ENCODE measurements around the gene DOCK3. TPM values are rescaled to one million over a fixed set of nuclear protein-coding genes. Genes with fewer than 3 reads are reported as not detected.

The DOCK3 gene
- total RNA-seq, 1 experiment from 2014 or later = 0.15 TPM

DNA sequence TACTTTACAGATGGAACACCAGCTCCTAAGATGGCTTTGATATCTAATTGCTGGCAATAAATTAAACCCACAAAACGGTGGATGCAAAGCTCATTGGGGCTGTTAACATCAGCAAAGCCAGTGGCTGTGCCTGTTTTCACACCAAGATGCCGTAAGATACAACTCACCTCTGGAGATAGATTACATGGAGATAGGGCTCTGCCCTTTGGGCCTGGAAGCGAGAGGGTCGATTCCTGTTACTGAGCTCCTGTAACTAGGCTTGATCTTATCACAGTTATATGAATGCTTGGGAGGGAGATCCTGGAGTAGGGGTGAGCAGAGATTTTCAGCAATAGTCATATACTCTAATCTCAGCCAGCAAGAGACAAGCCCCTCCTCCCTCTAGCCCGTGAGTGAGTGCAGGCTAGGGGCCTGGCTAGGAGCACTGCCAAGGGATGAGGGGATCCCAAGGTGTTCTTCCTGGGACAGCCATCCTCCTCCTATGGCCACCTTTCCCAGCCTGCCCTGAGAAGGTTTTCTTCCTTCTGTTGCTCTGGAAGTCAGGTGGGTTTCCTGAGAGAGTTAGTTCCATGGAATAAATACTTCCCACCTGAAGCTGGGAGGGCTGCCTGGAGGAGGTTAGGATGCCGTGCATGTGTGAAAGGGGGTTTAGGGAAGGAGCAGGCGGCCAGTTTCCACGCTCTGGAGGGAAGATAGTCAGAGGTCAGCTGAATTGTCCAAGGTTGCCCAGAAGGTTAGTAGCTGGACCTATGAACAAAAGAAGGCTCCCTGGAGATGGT is 18.1 kb upstream of the DOCK3 start:
- H3K9me2 ChIP-seq (replicated peaks; ENCODE audit: low read length) = no peaks in the 10 kb centered on the region
- no peak overlapping the region for H3K4me2 ChIP-seq (ENCODE audit: low read length)
- TF ChIP-seq EZH2phosphoT487 (IDR thresholded peaks at IDR 0.05; ENCODE audit: borderline replicate concordance, low read length) (no peak), EZH2 (IDR thresholded peaks at IDR 0.05; ENCODE audit: low read length, unreplicated experiment) (no peak)
- TF ChIP-seq, protein P1, sequence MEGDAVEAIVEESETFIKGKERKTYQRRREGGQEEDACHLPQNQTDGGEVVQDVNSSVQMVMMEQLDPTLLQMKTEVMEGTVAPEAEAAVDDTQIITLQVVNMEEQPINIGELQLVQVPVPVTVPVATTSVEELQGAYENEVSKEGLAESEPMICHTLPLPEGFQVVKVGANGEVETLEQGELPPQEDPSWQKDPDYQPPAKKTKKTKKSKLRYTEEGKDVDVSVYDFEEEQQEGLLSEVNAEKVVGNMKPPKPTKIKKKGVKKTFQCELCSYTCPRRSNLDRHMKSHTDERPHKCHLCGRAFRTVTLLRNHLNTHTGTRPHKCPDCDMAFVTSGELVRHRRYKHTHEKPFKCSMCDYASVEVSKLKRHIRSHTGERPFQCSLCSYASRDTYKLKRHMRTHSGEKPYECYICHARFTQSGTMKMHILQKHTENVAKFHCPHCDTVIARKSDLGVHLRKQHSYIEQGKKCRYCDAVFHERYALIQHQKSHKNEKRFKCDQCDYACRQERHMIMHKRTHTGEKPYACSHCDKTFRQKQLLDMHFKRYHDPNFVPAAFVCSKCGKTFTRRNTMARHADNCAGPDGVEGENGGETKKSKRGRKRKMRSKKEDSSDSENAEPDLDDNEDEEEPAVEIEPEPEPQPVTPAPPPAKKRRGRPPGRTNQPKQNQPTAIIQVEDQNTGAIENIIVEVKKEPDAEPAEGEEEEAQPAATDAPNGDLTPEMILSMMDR (conservative IDR thresholded peaks at IDR 0.05; ENCODE audit: low read depth, low read length) = no peak
- ChIA-PET POLR2A (ENCODE audit: unreplicated experiment) (no interaction called here), CTCF (interaction anchor here (0.8 kb wide), 1 partner anchor 30 kb away, joined by 3 read pairs; no protein-coding TSS in a partner anchor)
- no peak overlapping the region for H3K27ac ChIP-seq (ENCODE audit: low read length)
- no peaks in the 10 kb centered on the region for H3F3A ChIP-seq (ENCODE audit: low read length, unreplicated experiment)
- no peaks in the 10 kb centered on the region for H4K20me1 ChIP-seq (ENCODE audit: low read length)
- BruUV-seq (replicated peaks) = no TSS peak
- H3K79me2 ChIP-seq (ENCODE audit: low read length) = no peaks in the 10 kb centered on the region
- DNase-seq = no peak
- ATAC-seq = no peak
- H3K4me3 ChIP-seq (ENCODE audit: low read length) = no peak overlapping the region
- H3K9ac ChIP-seq (ENCODE audit: low read length) = no peak overlapping the region
- no peaks in the 10 kb centered on the region for H3K36me3 ChIP-seq (ENCODE audit: low read depth, low read length)
- intact Hi-C loops (cut with micrococcal nuclease) = no loop called here
- no peaks in the 10 kb centered on the region for H3K4me1 ChIP-seq (ENCODE audit: insufficient read depth, low read length)
- H3K27me3 ChIP-seq (ENCODE audit: low read length) = no peaks in the 10 kb centered on the region
- no peaks in the 10 kb centered on the region for H3K9me3 ChIP-seq (ENCODE audit: low read length)
- H2AFZ ChIP-seq (ENCODE audit: low read length) = no peak overlapping the region

DNA sequence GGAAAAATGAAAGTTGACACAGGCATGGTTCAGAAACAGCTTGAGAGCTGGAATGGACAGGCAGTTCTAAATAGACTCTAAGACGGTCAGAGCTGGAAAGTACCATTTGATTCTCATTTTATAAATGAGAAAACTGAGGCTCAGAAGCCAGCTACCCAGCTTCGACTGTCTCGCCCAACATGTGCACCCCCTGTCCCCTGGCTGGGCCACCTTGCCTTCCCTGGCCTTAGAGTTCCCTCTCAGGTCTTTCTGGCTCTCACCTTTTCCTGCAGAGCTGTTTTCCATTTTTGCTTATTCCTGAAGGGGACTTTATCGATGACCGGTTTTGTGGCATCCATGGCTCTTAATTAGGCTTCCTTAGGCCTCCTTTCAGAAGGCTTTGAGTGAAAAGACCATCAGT is 17.3 kb upstream of the DOCK3 start:
- Histone ChIP-seq H3K4me1 (ENCODE audit: insufficient read depth, low read length) (no peaks in the 10 kb centered on the region), H3K4me2 (ENCODE audit: low read length) (no peak overlapping the region), H3K36me3 (ENCODE audit: low read depth, low read length) (no peaks in the 10 kb centered on the region), H3K9ac (ENCODE audit: low read length) (no peak overlapping the region), H3K9me2 (replicated peaks; ENCODE audit: low read length) (no peaks in the 10 kb centered on the region), H3K79me2 (ENCODE audit: low read length) (no peaks in the 10 kb centered on the region), H3K27me3 (ENCODE audit: low read length) (no peaks in the 10 kb centered on the region), H3K27ac (ENCODE audit: low read length) (no peak overlapping the region), H2AFZ (ENCODE audit: low read length) (no peak overlapping the region), H3K9me3 (ENCODE audit: low read length) (no peaks in the 10 kb centered on the region), H4K20me1 (ENCODE audit: low read length) (no peaks in the 10 kb centered on the region), H3K4me3 (ENCODE audit: low read length) (no peak overlapping the region), H3F3A (ENCODE audit: low read length, unreplicated experiment) (no peaks in the 10 kb centered on the region)
- BruUV-seq (replicated peaks) = no TSS peak
- POLR2A ChIA-PET (ENCODE audit: unreplicated experiment) = no interaction called here
- no peak for DNase-seq
- CTCF ChIA-PET = no interaction called here
- no peak for ATAC-seq
- no peak for TF ChIP-seq EZH2 (IDR thresholded peaks at IDR 0.05; ENCODE audit: low read length, unreplicated experiment)
- TF ChIP-seq, protein P1 (conservative IDR thresholded peaks at IDR 0.05; ENCODE audit: low read depth, low read length) = no peak
- TF ChIP-seq EZH2phosphoT487 (IDR thresholded peaks at IDR 0.05; ENCODE audit: borderline replicate concordance, low read length) = no peak
- intact Hi-C loops (cut with micrococcal nuclease) = no loop called here

DNA sequence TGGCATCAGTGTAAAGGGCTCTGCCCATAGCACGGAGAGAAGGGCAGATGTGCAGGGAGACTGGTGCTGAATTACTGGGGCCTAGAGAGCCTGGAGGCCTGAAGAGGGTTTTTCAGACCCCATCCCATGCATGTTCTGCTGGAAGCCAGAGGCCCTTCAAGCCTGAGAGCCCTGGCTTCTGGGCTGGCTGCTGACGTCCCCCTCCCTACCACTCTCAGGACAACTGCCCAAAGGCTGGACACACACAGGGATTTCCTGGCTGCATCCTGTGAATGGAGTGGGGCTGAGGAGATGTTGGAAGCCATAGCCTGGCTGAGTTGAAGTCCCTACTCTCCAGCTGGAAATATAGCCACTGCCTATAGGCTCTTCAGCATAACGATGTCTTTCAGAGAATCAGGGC is 16.9 kb upstream of the DOCK3 start:
- H3F3A ChIP-seq (ENCODE audit: low read length, unreplicated experiment) = no peaks in the 10 kb centered on the region
- no peaks in the 10 kb centered on the region for H3K9me3 ChIP-seq (ENCODE audit: low read length)
- intact Hi-C loops (cut with micrococcal nuclease) = no loop called here
- H3K27ac ChIP-seq (ENCODE audit: low read length) = no peak overlapping the region
- H3K4me2 ChIP-seq (ENCODE audit: low read length) = no peak overlapping the region
- no peaks in the 10 kb centered on the region for H3K9me2 ChIP-seq (replicated peaks; ENCODE audit: low read length)
- ChIA-PET CTCF (no interaction called here), POLR2A (ENCODE audit: unreplicated experiment) (no interaction called here)
- TF ChIP-seq EZH2phosphoT487 (IDR thresholded peaks at IDR 0.05; ENCODE audit: borderline replicate concordance, low read length) (no peak), EZH2 (IDR thresholded peaks at IDR 0.05; ENCODE audit: low read length, unreplicated experiment) (no peak)
- TF ChIP-seq, protein P1 (conservative IDR thresholded peaks at IDR 0.05; ENCODE audit: low read depth, low read length) = no peak
- no peak overlapping the region for H2AFZ ChIP-seq (ENCODE audit: low read length)
- DNase-seq (no peak), ATAC-seq (no peak)
- H3K79me2 ChIP-seq (ENCODE audit: low read length) = no peaks in the 10 kb centered on the region
- H3K4me3 ChIP-seq (ENCODE audit: low read length) = no peak overlapping the region
- no peak overlapping the region for H3K9ac ChIP-seq (ENCODE audit: low read length)
- H4K20me1 ChIP-seq (ENCODE audit: low read length) = no peaks in the 10 kb centered on the region
- H3K4me1 ChIP-seq (ENCODE audit: insufficient read depth, low read length) = no peaks in the 10 kb centered on the region
- BruUV-seq (replicated peaks) = no TSS peak
- H3K27me3 ChIP-seq (ENCODE audit: low read length) = no peaks in the 10 kb centered on the region
- H3K36me3 ChIP-seq (ENCODE audit: low read depth, low read length) = no peaks in the 10 kb centered on the region

Data from PC-3 (cell line).